Hematopoietic multipotent progenitor cell treated with erythropoietin and hydrocortisone succinate and interleukin-3 and kit ligand, for 8 days (in vitro differentiated cells): ENCODE measurements around the gene ACTR1B.
"Not testable (repeated sequence)": the region's sequence is repeated elsewhere in the genome, so short reads cannot be mapped to it uniquely, and the experiment has no call there.

Experiments
- DNase-seq: peaks from one replicate; pipeline ENCODE4 v3.0.0-alpha.2; 2015

The ACTR1B gene

DNA sequence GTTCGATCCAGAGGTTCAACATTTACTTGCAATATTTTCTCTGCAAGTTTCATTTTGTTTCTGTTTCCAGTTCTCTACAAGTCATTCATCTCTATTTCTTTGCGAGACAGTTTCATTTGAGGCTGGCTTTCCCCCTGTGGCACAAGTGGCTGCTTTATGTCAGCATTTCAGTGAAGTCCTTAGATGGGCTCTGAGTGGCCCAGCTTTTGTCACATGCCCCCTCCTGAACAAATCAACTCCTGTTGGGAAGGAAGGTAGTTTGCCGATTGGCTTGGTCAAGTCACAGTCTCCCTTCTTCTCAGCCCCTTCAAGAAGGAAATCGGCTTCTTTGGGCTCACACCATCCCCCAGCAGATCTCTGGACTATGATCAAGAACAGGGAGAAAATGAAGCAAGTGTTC lies 55.1 kb downstream of the ACTR1B start:
- not testable (repeated sequence) for DNase-seq
